Posterior cingulate gyrus (tissue), 11 donors: ENCODE data around the gene CD48.
A peak's percentile ranks its signal among the peaks of the same experiment; 100 is the strongest.

ENCODE experiments used
- DNase-seq, 10 donors: peaks; one replicate each; pipeline versions ENCODE4 v3.0.0 to v3.0.0-alpha.2; 2020 to 2021; ENCODE audit warnings: mixed read lengths in 3 of 10
- intact Hi-C: fragments of 100-400 bp; cut with DNase I; formaldehyde crosslinking; loops from one replicate; pipeline ENCODE4 v1.15.1; 2023

The CD48 gene

DNA sequence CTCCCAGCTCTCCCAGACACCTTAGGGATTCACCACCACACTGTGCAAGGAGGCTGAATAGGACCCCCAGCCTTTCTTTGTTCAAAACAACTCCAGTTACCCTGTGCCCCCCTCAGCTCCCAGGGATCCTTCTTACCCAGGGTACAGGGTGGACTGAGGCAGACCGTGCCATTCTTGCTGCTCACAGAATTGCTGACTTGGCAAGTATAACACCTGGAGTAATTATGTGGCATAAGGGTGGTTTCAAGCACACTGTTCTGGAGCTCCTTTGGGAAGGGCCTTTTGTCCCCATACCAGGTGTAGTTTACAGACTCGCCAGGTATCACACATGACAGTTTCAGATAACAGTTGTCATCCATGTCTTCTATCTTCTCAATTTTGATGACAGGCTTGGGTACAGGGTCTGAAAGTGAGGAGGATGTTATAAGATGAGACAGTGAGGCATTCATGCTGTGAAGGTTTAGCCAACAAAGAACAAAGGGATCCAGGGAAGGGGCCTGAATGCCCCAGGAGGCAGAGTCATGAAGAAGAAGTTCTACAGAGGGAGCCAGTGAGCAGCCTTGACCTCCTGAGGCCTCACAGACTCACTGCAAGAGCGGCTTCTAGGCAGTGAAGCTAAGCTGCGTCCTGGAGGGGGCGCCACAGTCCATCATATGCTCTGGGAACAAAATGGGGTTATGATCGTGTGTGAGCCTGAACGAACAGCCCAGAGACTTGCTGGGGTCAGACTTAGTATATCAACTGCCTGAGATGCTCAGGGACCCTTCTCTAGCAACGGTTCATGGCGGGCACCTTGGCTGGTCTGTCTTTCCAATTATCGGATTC, 30.3 kb downstream of the CD48 start:
- DNase-seq: peak in 5 of 10 donors; percentile 11 to 76 (median 42)
- intact Hi-C loops: no loop called here

DNA sequence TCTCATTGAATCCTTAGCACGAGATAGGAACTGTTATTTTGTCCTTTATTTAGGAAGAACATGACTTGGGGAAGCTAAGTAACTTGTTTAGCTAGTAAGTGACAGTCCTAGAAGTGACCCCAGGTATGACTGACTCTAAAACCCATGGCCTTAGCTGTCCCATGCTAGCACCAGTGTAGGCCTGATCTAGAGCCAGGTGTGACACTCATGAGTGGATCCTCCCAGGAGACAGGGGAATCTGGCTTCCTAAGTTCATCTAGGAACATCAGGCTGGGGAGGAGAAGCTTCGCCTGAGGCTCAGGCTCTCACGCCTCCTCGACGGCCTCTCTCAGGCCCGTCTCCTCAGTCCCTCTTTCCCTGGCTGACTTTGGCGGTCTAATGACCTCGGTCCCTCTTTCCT, 31.2 kb downstream of the CD48 start:
- no peak for DNase-seq
- intact Hi-C loops: no loop called here

DNA sequence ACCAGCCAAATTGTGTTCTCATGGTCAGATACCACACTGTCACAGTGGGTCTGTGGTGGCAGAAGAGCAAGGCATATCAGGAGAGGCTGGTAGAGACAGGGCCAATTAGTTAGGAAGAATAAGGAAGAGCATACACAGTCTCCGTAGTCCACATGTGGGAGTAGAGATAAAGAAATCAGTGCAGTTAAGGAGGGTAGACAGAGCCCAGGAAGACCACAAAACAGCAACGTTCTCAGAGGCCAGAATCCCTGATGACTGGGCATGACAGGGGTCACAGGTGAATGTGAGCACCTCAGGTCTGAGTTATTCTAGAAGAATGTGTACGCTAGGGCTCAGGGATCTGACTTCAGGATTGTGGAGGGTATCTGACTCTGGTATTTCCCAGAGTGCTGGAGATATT, 31.7 kb downstream of the CD48 start:
- DNase-seq: no peak
- intact Hi-C loops: no loop called here

DNA sequence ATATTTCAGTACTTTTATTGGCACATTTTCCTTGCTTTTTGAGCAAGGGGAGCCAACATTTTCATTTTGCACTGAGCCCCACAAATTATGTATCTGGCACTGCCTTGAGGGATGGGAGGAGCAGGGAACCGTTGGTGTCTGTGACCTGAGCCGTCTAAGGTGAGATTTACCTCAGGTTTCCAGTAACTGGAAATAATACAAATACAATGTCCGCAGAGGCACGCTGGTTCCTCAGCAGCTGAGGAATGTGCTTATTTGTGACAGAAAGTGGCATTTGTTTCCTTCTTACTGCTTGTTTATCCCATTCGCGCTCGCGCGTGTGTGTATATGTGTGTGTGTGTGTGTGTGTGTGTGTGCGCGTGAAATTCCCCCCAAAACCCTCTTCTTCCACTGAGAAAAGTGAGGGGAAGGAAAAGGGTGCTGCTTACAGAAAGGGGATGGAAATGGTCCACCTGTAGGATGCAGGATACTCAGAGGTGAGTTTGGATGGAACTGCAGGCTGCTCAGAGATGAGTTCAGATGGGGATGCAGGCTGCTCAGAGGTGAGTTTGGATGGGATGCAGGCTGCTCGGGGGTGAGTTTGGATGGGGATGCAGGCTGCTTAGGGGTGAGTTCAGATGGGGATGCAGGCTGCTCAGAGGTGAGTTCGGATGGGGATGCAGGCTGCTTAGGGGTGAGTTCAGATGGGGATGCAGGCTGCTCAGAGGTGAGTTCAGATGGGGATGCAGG, 34.6 kb downstream of the CD48 start:
- DNase-seq: no peak
- intact Hi-C loops: no loop called here

DNA sequence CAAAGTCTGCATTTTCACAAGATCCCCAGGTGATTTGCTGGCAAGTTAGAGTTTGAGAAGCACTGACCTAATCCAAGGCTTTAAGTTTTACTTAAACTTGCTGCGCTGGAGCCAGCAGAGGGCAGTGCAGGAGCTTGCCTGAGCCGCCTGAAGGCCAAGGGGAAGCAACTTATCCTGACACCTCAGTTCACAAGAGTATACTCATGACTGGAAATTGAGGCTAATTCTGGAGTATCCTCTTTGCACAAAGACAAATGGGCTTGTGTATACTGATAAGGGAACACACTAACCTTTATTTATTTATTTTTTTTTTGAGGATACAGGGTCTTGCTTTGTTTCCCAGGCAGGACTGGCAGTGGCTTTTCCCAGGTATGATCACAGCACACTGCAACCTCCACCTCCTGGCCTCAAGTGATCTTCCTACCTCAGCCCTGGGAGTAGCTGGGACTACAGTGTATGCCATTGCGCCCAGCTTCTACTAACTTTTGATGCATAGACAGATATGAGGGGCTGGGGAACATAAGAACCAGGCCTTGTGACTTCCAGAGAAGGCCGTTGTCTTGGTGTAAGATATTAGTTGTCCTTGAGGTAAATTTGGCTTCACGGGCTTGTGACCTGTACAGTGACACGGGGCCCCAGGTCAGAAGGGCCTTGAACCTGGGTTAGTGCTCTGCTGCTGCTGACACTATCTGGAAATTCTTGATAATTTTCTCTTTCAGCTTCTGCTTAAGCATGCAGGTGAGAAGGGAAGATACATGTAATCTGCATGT, 35.8 kb downstream of the CD48 start:
- DNase-seq: peak in 9 of 10 donors; percentile 36 to 94 (median 69)

DNA sequence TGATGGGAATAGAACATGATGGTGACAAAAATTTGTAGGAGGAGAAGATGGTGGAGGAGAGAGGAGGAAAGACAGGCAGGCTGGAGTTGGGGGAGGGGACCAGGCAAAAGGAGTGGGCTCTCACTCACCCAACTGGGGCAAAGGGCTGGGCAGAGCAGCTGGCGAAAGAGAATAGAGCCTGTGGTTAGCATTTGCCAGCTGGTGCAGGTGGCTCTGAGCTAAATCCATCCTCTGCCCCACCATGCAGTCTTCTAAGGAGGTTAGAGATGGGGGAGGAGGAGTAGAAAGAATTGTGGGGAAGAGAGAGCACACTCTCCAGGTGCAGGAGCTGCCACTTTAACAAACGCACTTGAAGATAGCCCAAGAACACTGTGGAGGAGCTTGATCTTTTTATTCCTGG, 37.2 kb downstream of the CD48 start:
- intact Hi-C loops: no loop called here
- no peak for DNase-seq

More for the DNA sequence above, 35.8 kb downstream of the CD48 start:
- intact Hi-C loops: no loop called here

DNA sequence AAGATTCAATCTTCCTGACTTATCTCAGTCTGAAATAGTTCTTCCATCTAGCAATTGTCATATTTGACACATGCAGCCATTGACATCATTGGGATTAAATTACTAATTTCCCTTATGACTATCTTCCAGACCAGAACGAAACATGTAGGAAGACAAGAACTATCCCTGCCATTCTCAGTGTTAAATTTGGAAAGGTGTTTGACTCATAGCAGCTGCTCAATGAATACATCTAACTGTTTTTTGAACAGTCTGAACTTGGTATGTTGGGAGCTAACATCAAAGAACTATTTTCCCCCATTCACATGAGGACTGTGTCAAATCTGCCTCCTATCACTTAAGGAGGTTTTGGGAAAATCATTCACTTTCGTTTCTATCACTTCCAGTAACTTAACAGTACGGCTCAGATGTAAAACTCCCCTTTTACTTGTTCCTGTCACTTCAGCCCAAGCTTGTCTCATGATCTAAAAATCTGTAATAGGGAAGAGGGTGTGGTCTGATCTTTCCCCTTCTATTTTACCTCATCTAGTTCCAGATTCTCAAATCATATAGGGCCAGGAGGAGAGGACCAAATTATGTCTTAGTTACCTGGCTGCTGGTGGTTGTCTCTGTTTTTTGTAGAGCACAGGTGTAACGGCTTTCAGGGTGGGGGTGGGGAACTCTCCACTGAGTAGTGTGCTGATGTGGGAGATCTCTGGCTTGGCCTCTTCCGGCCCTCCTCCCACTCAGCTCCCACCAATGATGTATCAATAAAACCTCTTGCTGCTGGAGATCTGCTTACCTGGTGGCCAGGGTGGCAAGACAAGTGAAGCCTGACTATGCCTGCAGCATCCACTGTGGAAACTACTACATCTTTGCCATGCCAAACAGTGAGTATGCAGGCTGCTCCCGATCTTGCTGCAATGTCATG, 38.6 kb downstream of the CD48 start:
- intact Hi-C loops: no loop called here
- no peak for DNase-seq

DNA sequence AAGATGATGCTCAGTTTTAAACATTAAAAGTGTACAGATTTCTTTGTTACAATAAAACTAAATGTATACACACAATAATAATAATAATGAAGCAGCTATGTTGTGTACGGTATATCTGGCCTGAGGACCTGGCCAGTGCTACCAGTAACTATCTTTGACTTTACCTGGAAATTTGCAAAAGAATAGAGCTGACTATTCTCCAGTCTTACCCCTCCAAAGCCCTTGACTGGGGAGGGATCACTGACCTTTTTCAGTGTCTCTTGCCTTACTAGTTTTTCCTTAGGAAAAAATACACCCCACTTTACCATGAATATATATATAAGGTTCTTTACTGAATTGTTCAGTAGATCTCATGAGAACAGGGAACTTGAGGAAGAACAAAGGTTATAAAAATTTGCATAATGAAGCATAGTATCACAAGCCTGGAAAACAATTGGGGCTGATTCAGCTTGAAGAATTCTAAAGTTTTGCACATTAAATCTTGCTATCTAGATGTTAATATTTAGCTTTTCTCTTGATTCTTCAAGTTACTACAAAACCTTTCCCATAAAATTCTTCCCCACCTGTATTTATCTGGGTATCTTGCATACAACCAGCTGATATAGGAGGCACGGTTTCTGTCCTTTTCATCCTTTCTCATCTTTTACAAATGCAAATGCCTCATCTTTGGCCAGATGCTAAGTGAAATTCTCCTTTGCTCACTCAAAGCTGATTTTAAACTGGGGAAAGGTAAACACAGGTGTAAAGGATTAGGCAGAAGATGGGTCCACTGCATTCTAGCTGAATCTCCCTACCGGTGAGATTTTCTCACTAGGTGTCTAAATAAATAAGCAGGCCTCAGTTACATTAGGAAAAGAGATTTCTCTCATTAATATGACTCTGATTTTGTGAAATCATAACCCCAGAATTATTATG, 39.8 kb downstream of the CD48 start:
- intact Hi-C loops: no loop called here
- DNase-seq: no peak

DNA sequence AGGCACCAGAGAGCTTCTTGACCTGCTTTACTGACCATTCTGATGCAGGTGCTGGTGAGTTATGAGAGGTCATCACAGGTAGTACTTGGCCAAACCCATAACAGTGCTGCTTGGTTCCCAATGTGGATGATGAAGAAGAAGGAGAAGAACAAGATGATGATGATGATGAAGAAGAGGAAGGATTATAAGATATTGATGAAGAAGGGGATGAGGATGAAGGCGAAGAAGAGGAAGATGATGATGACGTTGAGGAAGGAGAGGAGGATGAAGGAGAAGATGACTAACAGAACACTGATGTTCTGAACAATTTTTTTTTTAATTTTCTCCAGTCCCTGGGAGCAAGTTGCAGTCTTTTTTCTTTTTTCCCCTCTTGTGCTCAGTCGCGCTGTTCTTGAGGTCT, 40.9 kb downstream of the CD48 start:
- DNase-seq: no peak
- intact Hi-C loops: no loop called here

DNA sequence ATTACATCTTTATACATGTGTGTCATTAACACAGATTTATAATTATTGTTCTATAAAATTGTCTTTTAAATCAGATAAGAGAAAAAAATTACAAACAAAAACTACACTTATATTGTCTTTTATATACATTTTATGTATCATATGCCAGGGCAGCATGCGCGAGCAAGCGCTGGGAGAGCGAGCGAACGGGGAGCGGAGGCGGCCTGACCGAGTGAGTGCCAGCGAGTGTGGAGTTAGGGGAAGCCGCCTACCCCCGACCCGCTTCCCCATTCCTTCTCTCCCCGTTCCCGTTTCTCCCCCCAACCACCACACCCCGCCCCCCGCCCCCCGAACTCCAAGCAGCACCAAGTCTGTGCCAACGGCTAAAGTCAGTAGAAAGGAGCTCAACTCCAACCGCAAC, 41.8 kb downstream of the CD48 start:
- intact Hi-C loops: no loop called here
- DNase-seq: no peak

DNA sequence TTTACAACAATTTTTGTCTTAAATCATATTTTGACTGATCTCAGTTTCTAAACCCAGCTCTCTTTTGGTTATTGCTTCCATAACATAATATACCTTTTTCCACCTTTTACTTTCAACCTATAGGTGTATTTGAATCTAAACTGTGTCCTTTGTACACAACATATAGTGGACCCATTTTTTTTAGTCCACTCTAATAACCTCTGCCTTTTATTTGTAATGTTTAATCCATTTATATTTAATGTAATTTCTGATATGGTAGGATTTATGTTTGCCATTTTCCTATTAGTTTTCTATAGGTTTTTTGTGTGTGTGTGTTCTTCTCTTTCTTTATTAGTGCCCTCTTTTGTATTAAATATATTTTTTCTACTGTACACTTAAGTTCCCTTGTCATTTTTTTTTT, 42.3 kb downstream of the CD48 start:
- intact Hi-C loops: no loop called here
- DNase-seq: no peak

DNA sequence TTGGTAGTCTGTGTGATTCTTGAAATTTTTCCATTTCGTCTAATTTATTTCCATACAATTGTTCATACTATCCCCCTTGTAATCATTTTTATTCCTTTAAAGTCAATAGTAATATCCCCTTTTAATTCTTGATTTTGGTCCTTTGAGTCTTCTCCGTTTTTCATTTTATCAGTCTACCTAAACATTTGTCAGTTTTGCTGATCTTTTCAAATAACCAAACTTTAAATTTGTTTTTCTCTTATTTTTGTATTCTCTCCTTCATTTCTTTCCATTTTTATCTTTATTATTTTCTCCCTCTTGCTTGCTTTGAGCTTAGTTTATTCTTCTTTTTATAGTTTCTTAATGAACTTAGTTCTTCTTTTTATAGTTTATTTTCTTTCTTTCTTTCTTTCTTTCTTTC, 43.7 kb downstream of the CD48 start:
- DNase-seq: no peak
- intact Hi-C loops: no loop called here

DNA sequence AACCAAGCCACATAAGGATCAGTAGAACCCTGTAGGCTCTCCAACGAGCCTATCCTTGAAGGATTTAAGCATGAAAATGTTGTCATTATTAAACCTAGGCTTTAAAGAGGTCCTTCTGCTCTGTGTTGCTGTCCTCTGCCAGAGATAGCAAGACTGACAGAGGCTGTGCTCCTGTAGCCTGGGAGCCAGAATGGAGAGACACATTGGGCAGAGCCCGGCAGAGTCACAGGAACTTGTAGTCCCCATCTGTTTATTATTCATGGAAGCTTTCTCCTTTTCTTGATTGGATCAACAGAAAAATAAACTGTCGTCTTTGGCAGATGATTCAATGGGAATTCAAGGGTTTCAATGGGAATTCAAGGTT, 45.6 kb downstream of the CD48 start:
- intact Hi-C loops: no loop called here
- no peak for DNase-seq

DNA sequence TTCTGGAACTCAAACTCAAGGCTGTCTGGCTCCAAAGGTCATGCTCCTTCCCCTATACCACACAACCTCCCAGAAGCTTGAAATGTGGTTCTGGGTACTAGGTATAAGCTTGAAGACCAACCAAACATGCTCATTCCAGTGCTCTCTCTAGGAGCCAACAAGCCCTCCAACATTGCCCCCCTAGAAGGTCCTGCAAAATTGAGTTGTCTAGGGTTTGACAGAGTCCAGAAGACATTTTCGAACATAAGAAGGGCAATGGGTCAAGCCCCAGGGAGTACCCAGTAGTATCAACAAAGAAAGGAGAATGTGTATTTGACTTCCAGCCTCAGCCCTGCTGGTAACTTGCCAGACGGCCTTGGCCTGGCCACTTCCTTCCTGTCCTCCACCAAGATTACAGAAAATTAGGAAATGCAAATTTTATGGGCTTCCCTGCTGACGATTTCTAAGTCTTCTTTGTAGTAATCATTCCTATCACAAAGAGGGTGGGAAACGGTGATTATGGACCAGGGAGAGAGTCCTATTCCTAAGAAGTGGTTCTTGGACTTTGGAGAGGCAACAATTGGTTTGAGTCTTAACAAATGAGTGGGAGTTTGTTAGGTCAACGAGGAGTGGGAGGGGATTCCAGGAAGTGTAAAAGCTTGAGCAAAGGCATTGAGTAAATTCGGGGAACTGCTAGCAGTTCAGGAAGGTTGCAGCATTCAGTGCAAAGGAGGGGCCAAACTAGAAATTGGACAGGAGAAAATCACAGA, 46.1 kb downstream of the CD48 start:
- intact Hi-C loops: no loop called here
- peak in 1 of 10 donors; percentile 18 for DNase-seq

DNA sequence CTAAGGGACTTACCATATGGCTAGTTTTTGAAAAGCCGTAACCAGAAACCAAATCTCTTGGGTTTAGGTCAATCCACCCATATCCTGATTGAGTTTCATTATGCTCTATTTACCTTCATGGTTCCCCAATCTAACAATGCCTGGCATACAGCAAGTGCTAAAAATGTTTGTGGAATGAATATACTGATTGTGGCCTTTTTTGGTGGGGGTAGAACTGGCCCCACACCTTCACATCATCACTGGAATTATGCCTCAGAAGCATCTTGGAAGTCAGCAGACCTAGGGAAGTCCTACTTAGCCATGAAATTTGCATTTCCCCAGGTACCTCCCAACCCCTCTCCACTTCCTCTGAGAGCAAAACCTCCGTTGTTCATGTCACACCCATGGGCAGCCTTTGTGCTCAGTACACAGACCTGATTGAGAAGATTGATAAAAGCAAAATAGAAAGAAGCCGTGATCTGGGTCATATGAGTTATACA, 47.0 kb downstream of the CD48 start:
- intact Hi-C loops: no loop called here
- no peak for DNase-seq

DNA sequence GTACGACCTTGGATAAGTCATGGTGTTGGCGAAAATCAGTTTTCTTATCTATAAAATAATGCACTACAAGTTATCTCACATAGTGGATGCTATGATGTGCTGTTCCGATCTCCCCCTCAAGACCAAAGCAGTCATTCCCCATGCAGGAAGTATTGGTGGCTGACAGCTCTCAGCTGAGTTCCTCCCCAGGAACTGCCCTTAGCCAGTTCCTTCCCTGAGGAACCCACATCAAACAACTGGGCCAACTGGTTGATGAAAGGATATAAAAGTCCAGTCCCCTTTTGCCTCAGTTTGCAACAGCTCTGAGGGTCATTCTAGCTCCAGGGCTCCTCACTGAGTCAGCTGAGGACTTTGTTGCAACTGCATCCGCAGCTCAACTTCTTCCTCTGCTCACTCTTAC, 48.7 kb downstream of the CD48 start:
- DNase-seq: no peak
- intact Hi-C loops: no loop called here

DNA sequence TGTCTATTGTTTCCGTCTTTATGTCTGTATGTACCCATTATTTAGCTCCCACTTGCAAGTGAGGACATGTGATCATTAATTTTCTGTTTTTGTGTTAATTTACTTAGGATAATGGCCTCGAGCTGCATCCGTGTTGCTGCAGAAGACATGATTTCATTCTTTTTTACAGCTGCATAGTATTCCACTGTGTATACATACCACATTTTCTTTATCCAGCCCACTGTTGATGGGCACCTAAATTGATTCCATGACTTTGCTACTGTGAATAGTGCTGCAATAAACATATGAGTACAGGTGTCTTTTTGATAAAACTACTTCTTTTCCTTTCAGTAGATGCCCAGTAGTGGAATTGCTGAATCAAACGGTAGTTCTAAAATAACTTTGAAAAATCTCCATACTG, 52.1 kb downstream of the CD48 start:
- DNase-seq: no peak
- intact Hi-C loops: no loop called here

DNA sequence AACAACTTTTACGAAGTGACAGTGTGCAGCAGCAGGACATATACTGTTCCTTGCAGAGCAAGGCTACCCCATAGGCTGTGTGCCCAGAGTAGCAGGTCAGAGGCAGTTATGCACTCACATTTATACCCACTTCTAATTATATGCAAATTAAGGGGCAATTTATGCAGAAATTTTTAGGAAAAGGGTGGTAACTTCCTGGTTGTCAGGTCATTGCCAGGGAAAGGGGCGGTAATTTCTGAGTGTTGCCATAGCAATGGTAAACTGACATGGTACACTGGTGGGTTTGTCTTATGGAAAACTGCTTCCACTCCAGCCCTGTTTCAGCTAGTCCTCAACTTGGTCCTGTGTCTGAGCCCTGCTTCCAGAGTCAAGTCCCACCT, 52.8 kb downstream of the CD48 start:
- DNase-seq: no peak
- intact Hi-C loops: no loop called here
